SK-N-SH treated with all-trans-retinoic acid at 6 μM for 48 hours (cell line): ENCODE data around the gene VAT1L.

Source experiments
- CREB5 ChIP-seq: fragments of 250-450 bp; sonication (Bioruptor Pico); IDR thresholded peaks from 2 replicates; pipeline ENCODE4 v1.5.1; 2020; ENCODE audit warnings: low read depth, mild to moderate bottlenecking, moderate library complexity
- CSDC2 ChIP-seq: fragments of 250-450 bp; sonication (Bioruptor Pico); IDR thresholded peaks from 2 replicates; pipeline ENCODE4 v1.5.0; 2020; ENCODE audit warnings: mild to moderate bottlenecking, moderate library complexity
- ESRRG ChIP-seq: fragments of 250-450 bp; sonication (Bioruptor Pico); IDR thresholded peaks from 2 replicates; pipeline ENCODE4 v1.6.1; 2021; ENCODE audit warnings: mild to moderate bottlenecking
- GLIS3 ChIP-seq: fragments of 250-450 bp; sonication (Bioruptor Pico); IDR thresholded peaks from 2 replicates; pipeline ENCODE4 v1.5.0; 2020; ENCODE audit warnings: mild to moderate bottlenecking, moderate library complexity
- OSR1 ChIP-seq: fragments of 250-450 bp; sonication (Bioruptor Pico); IDR thresholded peaks from 2 replicates; pipeline ENCODE4 v1.8.0; 2022; ENCODE audit warnings: moderate library complexity, mild to moderate bottlenecking, inconsistent platforms
- PATZ1 ChIP-seq: fragments of 250-450 bp; sonication (Bioruptor Pico); IDR thresholded peaks from 2 replicates; pipeline ENCODE4 v1.8.0; 2020; ENCODE audit warnings: mild to moderate bottlenecking, moderate library complexity, borderline replicate concordance
- TOX ChIP-seq: fragments of 250-450 bp; sonication (Bioruptor Pico); IDR thresholded peaks from 2 replicates; pipeline ENCODE4 v1.8.0; 2021; ENCODE audit warnings: mild to moderate bottlenecking, moderate library complexity, borderline replicate concordance
- TSHZ2 ChIP-seq: fragments of 250-450 bp; sonication (Bioruptor Pico); IDR thresholded peaks from 2 replicates; pipeline ENCODE4 v1.5.0; 2020; ENCODE audit warnings: mild to moderate bottlenecking, moderate library complexity
- ZC3H10 ChIP-seq: fragments of 250-450 bp; sonication (Bioruptor Pico); IDR thresholded peaks from 2 replicates; pipeline ENCODE4 v1.5.1; 2021; ENCODE audit warnings: mild to moderate bottlenecking, moderate library complexity
- ZNF565 ChIP-seq: fragments of 450-650 bp; formaldehyde crosslinking; conservative IDR thresholded peaks from 2 replicates; pipeline ENCODE4 v1.5.0; 2020; ENCODE audit warnings: low read depth, mild to moderate bottlenecking, moderate library complexity

- TF ChIP-seq ZC3H10 (CRISPR knock-in tag) (no peak), PATZ1 (CRISPR knock-in tag) (no peak), GLIS3 (CRISPR knock-in tag) (no peak), TSHZ2 (CRISPR knock-in tag) (no peak), OSR1 (CRISPR knock-in tag) (no peak), CREB5 (no peak), ZNF565 (CRISPR knock-in tag) (no peak), ESRRG (CRISPR knock-in tag) (no peak), TOX (CRISPR knock-in tag) (no peak), CSDC2 (CRISPR knock-in tag) (no peak)
Observed at GRCh38 chr16:77850636-77851333, 62.4 kb downstream of the VAT1L start.
